HL-60 (cell line): Measurements from ENCODE around the gene EME2.

Source experiments
- POLR2AphosphoS5 ChIP-seq: IDR thresholded peaks from 2 replicates; pipeline ENCODE4 v1.6.1; 2012; ENCODE audit warnings: low read depth
- TF ChIP-seq, protein P1 (sequence below): IDR thresholded peaks from one replicate; pipeline ENCODE4 v1.5.1; 2011; ENCODE audit warnings: low read length, control low read depth, inconsistent platforms; ENCODE audit not compliant: insufficient read depth

DNA sequence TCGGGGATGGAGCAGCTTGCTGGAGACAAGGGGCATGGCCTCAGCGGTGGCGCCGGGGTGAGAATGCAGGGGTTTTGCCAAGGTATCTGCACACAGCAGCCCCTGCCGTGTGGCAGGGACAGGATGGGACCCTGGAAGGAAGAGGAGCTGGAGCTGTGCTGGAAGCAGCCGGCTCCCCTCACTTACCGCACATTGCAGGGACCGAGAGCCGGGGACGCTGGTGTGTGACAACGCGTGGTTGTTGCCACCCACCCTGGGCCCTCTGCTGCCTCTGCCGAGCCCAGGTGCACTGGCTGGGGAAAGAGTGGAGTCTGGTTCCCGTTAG lies 13.2 kb downstream of the EME2 start:
- TF ChIP-seq POLR2AphosphoS5 = no peak
- TF ChIP-seq, protein P1, sequence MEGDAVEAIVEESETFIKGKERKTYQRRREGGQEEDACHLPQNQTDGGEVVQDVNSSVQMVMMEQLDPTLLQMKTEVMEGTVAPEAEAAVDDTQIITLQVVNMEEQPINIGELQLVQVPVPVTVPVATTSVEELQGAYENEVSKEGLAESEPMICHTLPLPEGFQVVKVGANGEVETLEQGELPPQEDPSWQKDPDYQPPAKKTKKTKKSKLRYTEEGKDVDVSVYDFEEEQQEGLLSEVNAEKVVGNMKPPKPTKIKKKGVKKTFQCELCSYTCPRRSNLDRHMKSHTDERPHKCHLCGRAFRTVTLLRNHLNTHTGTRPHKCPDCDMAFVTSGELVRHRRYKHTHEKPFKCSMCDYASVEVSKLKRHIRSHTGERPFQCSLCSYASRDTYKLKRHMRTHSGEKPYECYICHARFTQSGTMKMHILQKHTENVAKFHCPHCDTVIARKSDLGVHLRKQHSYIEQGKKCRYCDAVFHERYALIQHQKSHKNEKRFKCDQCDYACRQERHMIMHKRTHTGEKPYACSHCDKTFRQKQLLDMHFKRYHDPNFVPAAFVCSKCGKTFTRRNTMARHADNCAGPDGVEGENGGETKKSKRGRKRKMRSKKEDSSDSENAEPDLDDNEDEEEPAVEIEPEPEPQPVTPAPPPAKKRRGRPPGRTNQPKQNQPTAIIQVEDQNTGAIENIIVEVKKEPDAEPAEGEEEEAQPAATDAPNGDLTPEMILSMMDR = no peak
